OCI-M2 (cell line): ENCODE results near the gene ZSWIM9.

Source experiments
- DNase-seq: peaks from one replicate; lab custom pipeline; 2025; ENCODE audit not compliant: unreplicated experiment; lab: John Stamatoyannopoulos, UW

Gene ZSWIM9

DNA sequence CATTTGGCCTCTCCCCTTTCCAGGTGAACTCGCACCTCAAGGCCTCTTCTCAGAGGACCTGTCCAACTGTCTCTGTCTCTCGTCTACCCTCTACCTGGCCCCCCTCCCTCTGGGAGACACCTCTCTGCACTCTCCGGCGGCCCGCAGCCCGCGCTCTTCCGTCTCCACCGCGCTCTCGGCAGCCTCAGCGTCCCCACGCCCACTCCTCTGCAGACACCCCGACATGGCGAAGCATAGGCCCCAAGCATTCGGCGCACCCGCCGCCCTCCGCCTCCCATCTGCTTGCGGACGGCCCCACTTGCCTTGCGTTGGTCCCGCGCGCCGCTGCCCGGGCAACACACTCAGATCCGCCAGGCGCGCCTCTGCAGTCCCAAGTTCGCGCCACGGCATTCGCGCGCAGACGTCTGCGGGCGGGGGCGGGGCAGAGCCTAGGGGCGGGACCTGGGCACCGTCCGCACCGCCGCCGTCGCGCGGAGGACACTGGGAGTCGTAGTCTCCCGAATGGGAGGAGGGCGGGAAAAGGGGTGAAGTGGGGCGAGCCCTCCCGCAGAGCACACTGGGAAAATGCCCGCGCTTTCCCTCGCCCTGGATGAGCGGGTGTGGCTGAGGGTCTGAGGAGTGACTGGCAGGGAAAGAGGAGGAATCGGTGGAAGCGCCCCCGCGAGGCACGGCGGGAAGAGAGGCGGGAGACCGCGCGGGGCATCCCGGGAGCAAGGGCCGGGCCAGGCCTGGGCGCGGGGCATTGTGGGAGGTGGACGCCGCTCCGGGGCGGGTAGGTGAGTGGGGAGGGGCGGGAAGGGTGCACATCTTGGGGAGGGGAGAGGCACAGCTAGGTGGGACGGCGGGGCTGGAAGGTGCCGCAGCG is at the start of gene ZSWIM9, which contains the start of gene LIG1:
Gene ZSWIM9, plus strand, starts transcription at position 742 of the 865 bp plus-strand sequence. CDS start 1,123 bp downstream, outside the sequence.
Gene LIG1, minus strand, starts transcription at position 406 of the 865 bp plus-strand sequence. CDS start 4,778 bp downstream, outside the sequence.
- DNase-seq = peak; percentile 64

DNA sequence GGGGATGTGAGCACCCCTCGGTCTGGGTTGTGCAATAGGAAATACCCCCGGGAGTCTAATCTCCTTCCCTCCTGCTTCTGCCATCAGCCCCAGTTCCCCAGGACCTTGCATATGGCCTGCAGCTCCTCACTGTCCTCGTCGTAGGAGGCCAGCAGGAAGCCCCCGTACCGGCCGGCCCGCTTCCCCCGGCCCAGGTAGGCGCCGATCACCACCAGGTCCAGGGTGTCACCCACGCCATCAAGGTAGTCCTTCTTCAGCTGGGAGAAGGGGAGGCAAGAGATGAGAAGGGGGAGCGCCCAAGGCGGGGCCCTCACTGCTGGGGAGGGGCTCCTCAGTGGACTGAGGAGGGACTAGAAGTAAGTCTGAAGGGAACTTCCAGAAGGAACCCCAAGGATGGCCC is 49.4 kb upstream of the ZSWIM9 start:
- DNase-seq = no peak

DNA sequence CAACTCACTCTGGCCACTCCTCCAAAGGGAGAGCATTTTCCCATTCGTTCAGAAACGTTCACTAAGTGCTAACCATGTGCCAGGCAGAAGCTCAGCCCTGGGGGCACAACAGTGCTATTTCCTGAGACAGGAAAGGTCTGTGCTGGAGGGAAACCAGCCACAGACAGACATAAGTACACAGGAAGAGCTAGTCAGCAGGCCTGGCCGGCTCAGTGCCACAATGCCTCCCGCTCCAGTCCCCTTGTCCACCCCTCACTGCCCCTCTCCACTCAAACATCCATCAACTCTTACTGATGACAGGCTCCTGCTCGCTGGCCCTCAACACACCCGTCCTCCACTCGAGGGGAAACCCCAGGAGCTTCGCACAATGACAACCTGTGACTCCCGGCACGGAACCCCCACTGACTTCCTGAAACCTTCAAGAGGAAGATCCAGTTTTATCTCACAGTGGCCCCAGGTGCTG is 48.5 kb upstream of the ZSWIM9 start:
- DNase-seq = no peak

DNA sequence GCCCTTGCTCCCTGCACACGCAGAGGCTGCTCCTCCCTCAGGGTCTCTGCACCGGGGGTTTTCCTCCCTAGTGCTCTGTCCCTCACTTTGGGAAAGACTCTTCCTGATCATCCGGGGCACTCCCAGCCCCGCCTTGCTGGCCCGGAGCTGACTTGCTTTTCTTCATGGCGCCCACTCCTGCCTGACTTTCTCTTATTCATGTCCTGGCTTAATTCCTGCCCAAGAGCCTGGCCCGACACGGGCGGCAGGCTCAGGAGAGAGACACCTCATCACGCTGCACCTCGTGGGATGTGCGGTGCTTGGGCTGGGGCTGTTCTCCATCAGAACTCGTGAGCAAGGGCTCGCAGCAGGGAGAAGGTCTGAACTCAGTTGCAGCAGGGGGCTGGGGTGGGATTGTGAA is 48.1 kb upstream of the ZSWIM9 start:
- DNase-seq = no peak

DNA sequence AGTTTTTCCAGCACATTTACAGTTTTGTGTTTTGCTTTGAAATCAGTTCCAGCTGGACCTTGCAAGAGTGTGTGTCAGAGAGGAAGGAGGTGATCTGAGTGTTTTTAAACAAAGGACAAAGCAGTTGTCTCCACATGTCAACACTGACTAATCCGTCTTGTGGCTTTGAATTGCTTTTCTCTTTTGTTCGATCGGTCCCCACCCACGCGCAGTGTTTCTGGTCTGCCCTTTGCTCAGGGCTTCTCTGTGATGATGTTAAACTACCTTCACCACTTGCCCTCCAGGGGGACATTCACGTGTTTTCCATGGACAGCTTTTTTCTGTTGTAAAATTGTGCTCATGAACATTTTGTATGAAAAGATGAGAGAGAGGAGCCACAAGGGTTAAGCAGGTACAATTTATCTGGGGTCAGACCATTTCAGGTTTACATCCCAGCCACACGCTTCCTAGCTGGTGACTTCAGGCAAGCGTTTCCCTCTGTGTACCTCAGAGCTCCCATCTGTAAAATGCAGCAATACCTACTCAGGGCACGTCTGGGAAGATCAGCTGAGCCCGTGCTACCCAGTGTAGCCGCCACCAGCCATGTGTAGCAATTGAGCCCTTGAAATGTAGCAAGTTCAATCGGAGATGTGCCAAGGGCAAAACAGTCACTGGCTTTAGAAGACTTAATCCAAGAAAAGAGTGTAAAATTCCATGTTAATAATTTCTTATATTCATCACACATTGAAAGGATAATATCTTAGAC is 46.4 kb upstream of the ZSWIM9 start:
- DNase-seq = no peak

DNA sequence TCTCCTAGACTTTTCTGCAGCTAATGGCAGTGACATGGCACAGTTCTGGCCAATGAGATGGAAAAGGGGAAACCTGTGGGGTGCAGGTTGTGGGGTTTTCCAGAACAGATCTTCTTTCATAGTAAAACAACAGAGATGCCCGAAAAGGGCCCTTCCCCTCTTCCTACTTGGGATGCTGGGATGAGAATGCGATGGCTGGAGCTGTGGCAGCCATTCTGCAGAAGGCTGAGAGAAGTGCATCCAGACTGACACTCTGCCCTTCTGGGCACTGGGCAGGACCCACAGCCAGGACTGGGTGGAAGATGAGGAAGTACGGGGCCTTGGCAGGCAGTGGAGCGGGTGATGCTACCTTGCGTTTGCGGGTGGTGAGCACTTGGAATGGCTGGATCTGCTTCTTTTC is 42.9 kb upstream of the ZSWIM9 start:
- no peak for DNase-seq

DNA sequence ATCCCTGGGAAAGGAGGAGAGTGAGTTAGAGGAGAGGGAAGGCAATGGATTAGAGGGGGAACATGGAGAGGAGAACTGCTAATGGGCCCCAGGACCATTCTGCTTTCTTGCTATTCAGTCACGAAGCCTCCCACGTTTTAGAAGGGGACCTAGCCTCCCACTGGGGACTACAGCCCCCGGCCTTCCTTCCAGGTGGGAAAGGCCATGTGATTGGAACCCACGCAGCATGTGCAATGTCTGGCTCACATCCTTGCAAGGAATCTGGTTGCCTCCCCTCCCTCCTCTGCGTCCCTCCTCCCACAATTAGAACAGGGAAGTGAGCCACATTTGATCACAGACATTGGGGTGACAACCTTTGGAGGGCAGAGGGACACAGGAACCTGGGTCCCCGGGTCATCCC is 37.4 kb upstream of the ZSWIM9 start:
- no peak for DNase-seq

DNA sequence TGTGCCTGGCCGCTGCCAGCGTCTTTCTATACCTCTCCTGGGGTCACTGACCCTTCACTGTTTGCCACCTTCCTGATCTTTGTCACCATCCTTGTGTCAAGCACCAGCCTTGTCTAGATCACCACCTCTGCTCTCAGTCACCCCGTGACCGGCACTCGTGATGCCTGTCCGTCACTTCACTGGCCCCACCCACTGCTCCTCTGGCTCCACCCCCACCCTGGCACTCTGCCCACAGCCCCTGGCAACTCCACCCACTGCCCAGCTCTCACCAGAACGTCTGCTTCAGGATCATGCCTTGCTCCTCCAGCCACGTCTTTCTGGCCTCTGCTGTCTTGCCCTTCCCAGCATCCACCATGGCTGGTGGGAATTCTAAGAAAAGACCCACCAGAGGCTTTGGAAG is 35.1 kb upstream of the ZSWIM9 start:
- no peak for DNase-seq

DNA sequence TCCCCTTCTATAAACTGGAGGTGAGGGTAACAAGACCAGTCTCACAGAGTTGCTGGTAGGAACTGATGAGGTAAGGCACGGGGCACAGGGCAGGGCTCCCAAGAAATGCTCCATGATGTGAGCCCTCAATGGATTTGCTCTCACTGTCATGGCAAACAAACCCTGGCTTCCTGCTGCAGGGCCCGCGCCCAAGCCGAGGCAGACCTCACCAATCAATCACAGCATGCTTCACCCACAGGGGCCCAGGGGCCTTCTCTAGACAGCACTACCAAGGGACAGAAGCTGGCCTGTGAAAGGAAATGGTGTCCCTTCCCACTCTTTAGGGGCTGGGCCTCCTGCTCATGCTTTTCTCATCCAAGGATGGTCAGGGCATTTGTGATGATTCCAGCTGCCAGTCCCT is 33.9 kb upstream of the ZSWIM9 start:
- no peak for DNase-seq

DNA sequence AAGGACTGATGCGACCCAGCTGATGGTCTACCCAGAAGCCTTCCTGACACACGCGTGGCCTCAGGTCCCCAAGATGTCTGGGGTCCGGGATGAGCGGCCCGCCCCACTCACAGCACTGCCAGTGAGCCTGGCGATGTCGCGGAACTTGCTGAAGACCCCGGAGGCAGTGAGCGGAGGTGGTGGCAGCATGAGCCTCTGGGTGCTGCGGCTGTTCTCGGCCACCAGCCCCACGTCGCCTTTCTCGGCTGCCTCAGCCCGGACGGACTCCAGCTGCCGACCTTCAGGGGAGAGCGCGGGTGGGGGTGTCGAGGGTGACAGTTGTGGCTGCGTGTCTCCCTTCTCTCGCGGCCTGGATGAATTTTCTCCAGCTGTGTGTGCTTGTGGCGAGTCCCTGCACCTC is 33.1 kb upstream of the ZSWIM9 start:
- no peak for DNase-seq

DNA sequence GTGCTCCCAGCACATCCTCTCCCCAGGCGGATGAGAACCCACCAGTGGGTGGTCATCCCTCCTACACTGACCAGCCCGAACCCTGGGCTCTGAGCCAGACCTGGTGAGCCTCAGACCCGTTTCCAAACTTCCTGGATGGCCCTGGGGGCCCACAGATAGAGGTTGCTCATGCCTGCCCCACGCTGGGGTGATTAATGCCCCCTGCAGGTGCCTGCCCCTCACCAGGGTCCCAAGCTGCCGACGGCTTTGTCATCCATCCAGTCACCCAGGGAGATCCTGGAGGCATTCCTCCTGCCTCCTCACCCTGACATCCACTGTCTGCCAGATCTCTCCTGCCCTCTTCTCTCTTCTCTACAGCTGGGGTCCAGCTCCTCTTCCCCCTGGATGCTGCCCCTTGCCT is 31.4 kb upstream of the ZSWIM9 start:
- no peak for DNase-seq

DNA sequence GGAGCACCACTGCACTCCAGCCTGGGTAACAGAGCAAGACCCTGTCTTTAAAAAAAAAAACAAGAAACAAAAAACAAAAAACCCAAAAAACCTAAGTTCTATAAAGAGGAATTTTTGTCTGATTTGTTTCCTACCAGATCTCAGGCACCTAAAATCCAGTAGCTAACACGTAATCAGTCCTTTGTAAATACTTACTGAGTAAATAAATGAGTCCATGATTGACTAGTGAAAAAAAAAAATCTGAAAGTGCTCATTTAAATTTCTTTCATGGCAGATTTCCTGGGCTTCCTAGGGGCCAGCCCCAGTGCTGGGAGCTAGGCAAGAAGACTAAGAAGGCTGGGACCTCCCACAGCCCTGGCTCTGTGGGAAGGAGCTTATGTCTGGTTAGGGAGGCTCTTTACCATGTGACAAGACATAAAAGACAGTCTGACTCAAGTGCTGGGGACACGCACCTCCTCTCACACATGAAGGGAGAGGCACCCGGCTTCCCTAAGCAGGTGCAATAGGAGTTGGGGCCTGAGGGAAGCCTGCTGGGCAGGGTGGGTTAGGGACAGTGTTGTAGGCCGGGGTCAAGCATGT is 22.8 kb upstream of the ZSWIM9 start:
- no peak for DNase-seq

DNA sequence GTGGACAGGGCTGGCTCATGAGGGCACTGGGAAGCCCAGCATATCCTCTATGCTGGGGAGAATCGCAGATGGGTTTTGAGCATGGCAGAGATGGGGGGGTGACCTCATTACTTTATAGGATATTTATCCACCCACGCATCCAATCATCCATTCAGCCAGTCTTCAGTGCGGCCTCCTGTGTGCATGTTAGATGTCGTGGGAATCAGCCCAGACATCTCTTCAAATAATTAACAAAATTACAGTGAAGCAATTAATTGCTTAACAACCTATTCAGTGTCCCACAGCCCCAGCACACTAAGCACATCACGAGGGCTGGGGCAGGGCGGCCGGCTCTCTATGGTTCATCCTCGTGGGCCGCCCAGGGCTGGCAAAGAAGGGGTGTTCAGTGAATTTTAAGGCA is 21.9 kb upstream of the ZSWIM9 start:
- no peak for DNase-seq

DNA sequence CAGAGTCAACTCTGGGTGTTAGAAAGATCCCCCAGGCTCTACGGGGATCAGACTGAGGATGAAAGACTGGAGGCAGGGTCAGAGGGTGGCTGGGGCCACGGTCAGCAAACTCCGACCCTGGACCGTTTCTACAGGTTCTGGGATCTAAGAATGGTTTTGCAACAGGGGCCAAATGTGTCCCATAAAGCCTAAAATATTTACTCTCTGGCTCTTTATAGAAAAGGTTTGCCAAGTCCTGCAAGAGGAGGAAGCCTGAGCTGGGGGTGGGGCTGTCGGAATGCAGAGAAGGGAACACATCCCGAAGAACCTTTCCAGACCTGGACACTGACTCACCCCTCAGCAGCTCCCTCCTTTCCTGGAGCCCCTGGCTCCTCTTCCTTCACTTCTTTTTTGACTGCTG is 21.1 kb upstream of the ZSWIM9 start:
- DNase-seq = no peak

DNA sequence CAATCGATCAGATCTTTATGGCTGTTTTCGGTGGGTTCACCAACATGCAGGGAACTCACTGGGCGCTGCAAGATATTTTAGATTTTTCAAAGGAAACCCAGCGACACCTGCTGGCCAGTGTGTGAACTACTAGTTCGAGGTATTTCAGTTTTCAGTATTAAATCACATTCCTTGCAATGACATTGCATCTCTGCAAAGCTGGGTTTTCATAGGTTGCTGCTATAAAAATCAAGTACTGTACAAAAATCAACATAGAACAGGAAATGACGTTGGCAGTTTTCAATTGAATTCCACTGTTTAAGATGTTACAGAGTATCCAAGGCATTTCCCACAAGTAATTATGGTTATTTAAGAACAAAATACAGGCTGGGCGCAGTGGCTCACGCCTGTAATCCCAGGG is 17.9 kb upstream of the ZSWIM9 start:
- no peak for DNase-seq

DNA sequence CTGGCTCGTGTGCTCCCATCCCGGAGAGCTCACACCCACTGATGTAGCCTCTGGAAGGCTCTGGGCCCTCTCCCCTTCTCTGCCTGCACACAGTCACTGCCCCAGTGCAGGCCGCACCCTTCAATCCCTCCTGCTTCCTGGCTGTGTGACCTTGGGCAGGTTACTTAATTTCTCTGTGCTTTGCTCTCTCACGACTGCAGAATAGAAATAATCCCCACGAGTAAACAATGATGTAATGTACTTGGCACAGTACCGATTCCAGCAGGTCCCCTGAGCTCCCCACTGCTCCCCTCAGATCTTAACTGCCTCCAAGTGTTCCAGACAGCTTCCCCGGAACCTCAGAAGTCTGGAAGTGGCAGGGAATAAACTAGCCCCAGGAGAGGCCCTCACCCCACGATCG is 16.5 kb upstream of the ZSWIM9 start:
- DNase-seq = no peak

DNA sequence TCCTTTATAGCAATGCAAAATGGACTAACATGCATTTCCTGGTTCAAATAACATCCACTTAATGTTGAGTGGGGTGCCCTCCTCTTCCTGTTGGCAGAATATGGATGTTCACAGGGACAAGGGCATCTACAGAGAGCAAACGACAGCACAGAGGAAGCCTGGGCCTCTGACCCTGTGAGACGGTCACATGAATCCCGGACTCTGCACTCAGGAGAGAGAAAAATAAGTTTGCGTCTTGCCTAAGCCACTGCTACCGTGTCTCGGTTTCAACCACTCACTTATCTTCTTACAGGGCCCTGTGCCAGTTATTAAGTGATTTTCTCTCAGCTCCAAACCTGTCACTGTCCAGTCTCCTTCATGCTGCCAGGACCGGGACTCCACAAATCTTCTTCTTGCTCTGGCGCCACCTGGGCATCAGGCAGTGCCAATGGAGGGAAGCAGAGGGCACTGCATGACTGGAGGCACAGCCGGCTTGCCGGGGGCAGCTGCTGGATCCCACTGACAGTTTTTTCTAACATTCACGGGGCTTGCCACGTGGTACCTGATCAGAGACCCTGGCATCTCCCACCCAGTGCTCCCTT is 12.2 kb upstream of the ZSWIM9 start:
- no peak for DNase-seq

DNA sequence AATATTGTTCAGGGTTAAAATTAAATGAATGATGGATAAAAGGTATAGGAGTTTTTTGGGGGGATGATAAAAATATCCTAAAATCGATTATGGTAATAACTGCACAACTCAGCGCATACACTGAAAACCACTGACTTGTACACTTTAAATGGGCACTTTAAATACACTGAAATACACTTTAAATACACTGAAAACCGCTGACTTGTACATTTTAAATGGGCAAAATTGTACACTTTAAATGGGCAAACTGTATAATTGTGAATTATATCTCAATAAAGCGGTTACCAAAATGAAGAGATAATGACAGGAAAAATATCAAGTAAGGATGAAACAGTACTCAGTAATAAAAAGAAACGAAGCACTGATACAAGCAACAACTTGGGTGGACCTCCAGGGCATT is 1.8 kb upstream of the ZSWIM9 start:
- no peak for DNase-seq

DNA sequence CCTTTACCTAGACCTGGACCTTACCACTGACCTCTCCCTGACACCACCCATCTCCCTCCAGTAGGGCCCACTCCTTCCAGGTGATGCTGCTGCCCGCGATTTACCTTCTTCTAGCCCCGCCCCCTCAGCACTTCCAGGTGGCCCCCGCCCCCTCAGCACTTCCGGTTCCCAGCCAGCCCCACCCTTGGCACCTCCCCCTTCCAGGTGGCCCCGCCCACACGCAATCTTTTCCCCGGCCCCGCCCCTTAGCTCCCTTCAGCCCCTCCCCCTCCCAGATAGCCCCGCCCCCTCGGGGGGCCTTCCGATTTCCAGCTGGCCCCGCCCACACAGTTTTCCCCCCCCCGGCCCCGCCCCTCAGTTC is 922 bp upstream of the ZSWIM9 start:
- DNase-seq = no peak

DNA sequence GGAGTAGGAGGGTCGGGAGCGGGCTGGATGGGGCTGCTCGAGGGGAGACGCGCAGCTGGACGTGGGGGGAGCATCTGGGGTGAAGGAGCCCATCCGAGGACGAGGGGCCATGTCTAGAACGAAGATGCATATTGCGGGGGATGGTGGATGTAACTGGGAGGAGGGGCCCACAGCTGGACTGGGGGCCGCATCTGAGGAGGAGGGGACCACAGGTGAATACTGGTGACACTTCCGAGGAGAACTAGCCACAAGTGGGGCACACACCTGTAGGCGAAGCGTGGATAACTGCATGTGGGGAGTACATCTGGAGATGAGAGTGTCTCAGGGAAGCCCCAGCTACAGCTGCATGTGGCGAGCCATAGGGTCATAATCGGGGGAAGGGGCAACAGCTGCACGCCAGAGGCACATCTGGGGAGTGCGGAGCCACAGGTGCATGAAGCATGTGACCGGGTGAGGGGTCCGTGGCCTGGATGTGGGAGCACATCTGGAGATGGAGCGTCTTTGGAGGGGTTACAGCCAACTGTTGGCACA is 402 bp downstream of the ZSWIM9 start:
- DNase-seq = no peak

DNA sequence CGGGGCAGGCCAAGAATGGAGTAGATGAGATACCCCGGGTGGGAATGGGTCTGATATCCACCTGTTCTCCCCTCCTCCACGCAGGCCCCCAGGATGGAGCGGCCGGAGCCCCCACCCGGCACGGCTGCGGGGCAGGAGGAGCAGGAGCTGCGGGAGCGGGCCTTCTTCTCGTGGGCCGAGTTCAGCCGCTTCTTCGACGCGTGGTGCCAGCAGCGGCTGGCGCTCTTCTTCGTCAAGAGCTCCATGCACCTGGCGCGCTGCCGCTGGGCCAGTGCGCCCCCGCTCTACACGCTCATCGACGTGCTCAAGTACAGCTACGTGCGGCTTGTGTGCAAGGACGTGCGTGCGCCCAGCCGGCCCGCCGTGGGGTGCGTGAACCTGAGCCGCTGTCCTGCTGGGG is 1.2 kb downstream of the ZSWIM9 start:
- no peak for DNase-seq
